ENCODE results near the gene RBMS3. TPM values are rescaled to one million over a fixed set of nuclear protein-coding genes. Genes with fewer than 3 reads are reported as not detected.

The RBMS3 gene
- total RNA-seq, 2 experiments from 2014 or later, result 1.0 TPM; not detected in 1

- TF ChIP-seq EZH2phosphoT487 (IDR thresholded peaks at IDR 0.05; ENCODE audit: borderline replicate concordance, low read depth, low read length) (no peak), CTCF (conservative IDR thresholded peaks at IDR 0.05; ENCODE audit: low read length) (no peak)
- ChIA-PET CTCF (ENCODE audit: unreplicated experiment) (no interaction called here), POLR2A (interaction anchor here (0.6 kb wide), 1 partner anchor 295 kb away, joined by 3 read pairs; no protein-coding TSS in a partner anchor)
- H3K4me2 ChIP-seq (ENCODE audit: low read length), result no peak overlapping the region
- no peaks in the 10 kb centered on the region for H4K20me1 ChIP-seq (ENCODE audit: insufficient read depth, low read length)
- no peak overlapping the region for H3K4me3 ChIP-seq (ENCODE audit: low read depth, low read length, poor library complexity, severe bottlenecking)
- 0 out of 2 replicates have a peak, but pooled peaks cover 4% of the 10 kb centered on the region for H3K9me3 ChIP-seq (ENCODE audit: low read length)
- H3K27ac ChIP-seq (ENCODE audit: low read depth, low read length, poor library complexity, severe bottlenecking), result no peak overlapping the region
- H3K79me2 ChIP-seq (ENCODE audit: insufficient read depth, low read depth, low read length), result no peaks in the 10 kb centered on the region
- no TSS peak for BruUV-seq (replicated peaks)
- H3K4me1 ChIP-seq (ENCODE audit: insufficient read depth, low read length, poor library complexity, severe bottlenecking), result no peaks in the 10 kb centered on the region
- no peaks in the 10 kb centered on the region for H3K36me3 ChIP-seq (ENCODE audit: insufficient read depth, low read length)
- no peaks in the 10 kb centered on the region for H3K9me2 ChIP-seq (ENCODE audit: insufficient read depth, low read length)
- H2AFZ ChIP-seq (ENCODE audit: low read length), result no peak overlapping the region
- intact Hi-C loops (cut with micrococcal nuclease; ENCODE audit: unreplicated experiment), result no loop called here
- no peak for DNase-seq (ENCODE audit: low spot score)
Observed at GRCh38 chr3:29567501-29567900, 286.6 kb downstream of the RBMS3 start.

- intact Hi-C loops (cut with micrococcal nuclease; ENCODE audit: unreplicated experiment), result no loop called here
- BruUV-seq (replicated peaks), result no TSS peak
- ChIA-PET POLR2A (interaction anchor here (0.9 kb wide), 1 partner anchor 101 kb away, joined by 3 read pairs; no protein-coding TSS in a partner anchor), CTCF (ENCODE audit: unreplicated experiment) (no interaction called here)
- Histone ChIP-seq H4K20me1 (ENCODE audit: insufficient read depth, low read length) (no peaks in the 10 kb centered on the region), H3K9me2 (ENCODE audit: insufficient read depth, low read length) (no peaks in the 10 kb centered on the region), H3K4me1 (ENCODE audit: insufficient read depth, low read length, poor library complexity, severe bottlenecking) (no peaks in the 10 kb centered on the region), H3K9me3 (ENCODE audit: low read length) (0 out of 2 replicates have a peak, but pooled peaks cover 5% of the 10 kb centered on the region), H3K4me2 (ENCODE audit: low read length) (no peak overlapping the region), H3K36me3 (ENCODE audit: insufficient read depth, low read length) (no peaks in the 10 kb centered on the region), H2AFZ (ENCODE audit: low read length) (no peak overlapping the region), H3K4me3 (ENCODE audit: low read depth, low read length, poor library complexity, severe bottlenecking) (no peak overlapping the region), H3K27ac (ENCODE audit: low read depth, low read length, poor library complexity, severe bottlenecking) (no peak overlapping the region), H3K79me2 (ENCODE audit: insufficient read depth, low read depth, low read length) (no peaks in the 10 kb centered on the region)
- DNase-seq (ENCODE audit: low spot score), result no peak
- TF ChIP-seq EZH2phosphoT487 (IDR thresholded peaks at IDR 0.05; ENCODE audit: borderline replicate concordance, low read depth, low read length), result no peak
Observed at GRCh38 chr3:29568355-29568754, 287.5 kb downstream of the RBMS3 start.

- H3K36me3 ChIP-seq (ENCODE audit: insufficient read depth, low read length), result no peaks in the 10 kb centered on the region
- no peaks in the 10 kb centered on the region for H3K4me1 ChIP-seq (ENCODE audit: insufficient read depth, low read length, poor library complexity, severe bottlenecking)
- DNase-seq (ENCODE audit: low spot score), result no peak
- H3K27ac ChIP-seq (ENCODE audit: low read depth, low read length, poor library complexity, severe bottlenecking), result no peak overlapping the region
- H3K9me2 ChIP-seq (ENCODE audit: insufficient read depth, low read length), result no peaks in the 10 kb centered on the region
- ChIA-PET POLR2A (interaction anchor here (1.2 kb wide), 1 partner anchor 9 kb away, joined by 4 read pairs; no protein-coding TSS in a partner anchor), CTCF (ENCODE audit: unreplicated experiment) (no interaction called here)
- intact Hi-C loops (cut with micrococcal nuclease; ENCODE audit: unreplicated experiment), result no loop called here
- BruUV-seq (replicated peaks), result no TSS peak
- no peaks in the 10 kb centered on the region for H3K79me2 ChIP-seq (ENCODE audit: insufficient read depth, low read depth, low read length)
- no peak overlapping the region for H3K4me2 ChIP-seq (ENCODE audit: low read length)
- no peak overlapping the region for H3K4me3 ChIP-seq (ENCODE audit: low read depth, low read length, poor library complexity, severe bottlenecking)
- no peaks in the 10 kb centered on the region for H4K20me1 ChIP-seq (ENCODE audit: insufficient read depth, low read length)
- H3K9me3 ChIP-seq (ENCODE audit: low read length), result 0 out of 2 replicates have a peak, but pooled peaks cover 5% of the 10 kb centered on the region
- no peak overlapping the region for H2AFZ ChIP-seq (ENCODE audit: low read length)
- TF ChIP-seq EZH2phosphoT487 (IDR thresholded peaks at IDR 0.05; ENCODE audit: borderline replicate concordance, low read depth, low read length), result no peak
- TF ChIP-seq CTCF (conservative IDR thresholded peaks at IDR 0.05; ENCODE audit: low read length), result no peak
Observed at GRCh38 chr3:29576181-29576580, 295.3 kb downstream of the RBMS3 start.

Measured in OCI-LY7 (cell line).